DOHH2 (cell line): ENCODE results near the gene FAM240B.

Experiments used
- CTCF ChIP-seq: fragments of 200-600 bp; sonication (generic); IDR thresholded peaks from one replicate; pipeline ENCODE4 v1.5.1; 2014; ENCODE audit warnings: antibody characterized with exemption, mild to moderate bottlenecking, low read depth, low read length; ENCODE audit not compliant: poor library complexity, severe bottlenecking
- EZH2phosphoT487 ChIP-seq: fragments of 200-600 bp; sonication (generic); IDR thresholded peaks from 2 replicates; pipeline ENCODE4 v1.6.1; 2017; ENCODE audit warnings: borderline replicate concordance, mild to moderate bottlenecking, antibody characterized with exemption, low read length, moderate library complexity, mixed read lengths

DNA sequence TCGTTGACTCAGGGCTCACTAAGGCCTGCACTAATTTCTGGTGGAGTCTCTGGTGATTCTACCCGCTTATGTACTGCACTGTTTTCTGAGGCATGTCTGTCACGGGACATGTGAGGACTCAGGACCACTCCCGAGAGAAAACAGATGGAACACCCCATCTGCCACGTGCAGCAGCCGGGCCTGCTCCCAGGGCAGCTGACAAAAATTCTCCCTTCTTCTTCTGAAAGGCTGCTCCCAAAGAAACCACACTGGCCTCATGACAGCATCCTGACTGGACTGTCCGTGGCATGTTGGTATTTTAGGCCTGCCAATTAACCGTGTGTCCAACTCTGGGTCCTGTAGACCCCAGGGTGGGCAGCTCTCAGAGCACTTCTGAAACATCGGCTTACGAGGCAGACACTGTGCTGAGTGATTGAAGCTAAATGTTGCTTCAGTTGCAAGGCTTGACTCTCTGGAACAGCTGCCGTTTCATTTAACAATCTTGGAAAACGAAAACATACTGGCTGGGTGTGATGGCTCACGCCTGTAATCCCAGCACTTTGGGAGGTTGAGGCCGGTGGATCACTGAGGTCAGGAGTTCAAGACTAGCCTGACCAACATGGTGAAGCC lies 39.0 kb downstream of the FAM240B start:
- TF ChIP-seq CTCF (no peak), EZH2phosphoT487 (no peak)
